HuH-7 (cell line): ENCODE results near the gene ANO1.
"Not testable (repeated sequence)": the region's sequence is repeated elsewhere in the genome, so short reads cannot be mapped to it uniquely, and the experiment has no call there.

Experiments
- DNase-seq: peaks from one replicate; pipeline ENCODE4 v3.0.0; 2011; ENCODE audit warnings: low spot score

ANO1 gene

DNA sequence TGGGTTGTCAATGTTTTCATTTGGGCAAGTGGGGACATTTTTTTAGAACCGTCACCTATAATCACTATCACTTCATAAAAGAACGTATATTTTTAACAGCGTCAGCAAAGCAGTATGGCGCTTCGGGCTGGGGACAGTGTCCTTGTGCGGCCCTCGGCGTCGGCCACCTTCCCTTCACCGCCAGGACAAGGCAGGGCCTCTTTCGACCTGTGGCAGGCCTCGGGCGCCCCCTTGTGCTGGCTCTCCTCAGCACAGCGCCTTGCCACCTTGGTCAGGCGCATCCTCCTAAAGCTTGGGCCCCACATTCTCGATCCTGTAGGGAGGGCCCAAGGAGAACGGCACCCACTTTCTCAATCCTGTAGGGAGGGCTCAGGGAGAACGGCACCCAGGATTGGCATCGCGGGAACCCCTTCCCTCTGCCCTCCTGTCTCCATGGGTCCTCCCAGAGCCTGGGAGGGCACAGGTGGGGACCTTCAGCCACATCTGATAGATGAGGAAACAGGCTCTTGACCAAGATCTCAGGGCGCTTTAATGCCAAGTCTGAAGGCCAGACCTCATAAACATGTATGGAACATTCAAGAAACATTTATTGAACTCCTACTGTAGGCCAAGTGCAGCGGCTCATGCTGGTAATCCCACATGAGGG, 113.5 kb downstream of the ANO1 start:
- peak; percentile 98 for DNase-seq

DNA sequence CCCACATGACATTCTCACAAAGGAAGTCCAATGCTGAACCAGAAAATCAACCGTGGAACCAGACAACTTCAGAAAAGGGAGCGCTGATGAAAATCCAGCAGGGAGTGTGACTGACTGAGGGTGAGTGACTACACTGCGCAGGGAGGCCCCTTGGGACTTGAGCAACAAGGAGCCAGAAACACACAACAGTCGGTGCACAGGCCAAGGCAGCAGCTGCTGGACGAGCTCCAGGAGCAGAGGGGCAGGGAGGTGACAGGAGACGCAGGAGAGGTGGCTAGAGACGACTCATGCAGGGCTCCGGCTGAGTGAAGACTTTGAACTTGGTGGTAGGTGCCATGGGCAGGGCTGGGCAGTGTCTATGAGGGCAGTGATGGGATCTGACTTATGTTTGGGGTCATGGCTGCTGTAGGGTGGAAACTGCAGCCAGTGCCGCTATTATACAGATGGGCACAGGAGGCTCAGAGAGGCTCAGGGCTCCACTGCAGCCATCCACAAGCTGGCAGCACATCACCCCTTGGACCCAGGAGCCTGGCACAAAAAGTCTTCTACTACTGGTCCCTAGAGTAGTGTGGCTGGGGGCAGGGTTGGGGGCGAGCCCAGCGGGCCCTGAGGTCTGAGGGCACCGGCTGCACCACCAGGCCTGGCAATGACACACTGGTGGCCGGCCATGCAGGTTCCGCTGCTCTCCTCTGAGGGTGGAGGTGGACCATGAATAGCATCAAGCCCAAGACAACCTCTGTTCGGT, 114.7 kb downstream of the ANO1 start:
- no peak for DNase-seq

DNA sequence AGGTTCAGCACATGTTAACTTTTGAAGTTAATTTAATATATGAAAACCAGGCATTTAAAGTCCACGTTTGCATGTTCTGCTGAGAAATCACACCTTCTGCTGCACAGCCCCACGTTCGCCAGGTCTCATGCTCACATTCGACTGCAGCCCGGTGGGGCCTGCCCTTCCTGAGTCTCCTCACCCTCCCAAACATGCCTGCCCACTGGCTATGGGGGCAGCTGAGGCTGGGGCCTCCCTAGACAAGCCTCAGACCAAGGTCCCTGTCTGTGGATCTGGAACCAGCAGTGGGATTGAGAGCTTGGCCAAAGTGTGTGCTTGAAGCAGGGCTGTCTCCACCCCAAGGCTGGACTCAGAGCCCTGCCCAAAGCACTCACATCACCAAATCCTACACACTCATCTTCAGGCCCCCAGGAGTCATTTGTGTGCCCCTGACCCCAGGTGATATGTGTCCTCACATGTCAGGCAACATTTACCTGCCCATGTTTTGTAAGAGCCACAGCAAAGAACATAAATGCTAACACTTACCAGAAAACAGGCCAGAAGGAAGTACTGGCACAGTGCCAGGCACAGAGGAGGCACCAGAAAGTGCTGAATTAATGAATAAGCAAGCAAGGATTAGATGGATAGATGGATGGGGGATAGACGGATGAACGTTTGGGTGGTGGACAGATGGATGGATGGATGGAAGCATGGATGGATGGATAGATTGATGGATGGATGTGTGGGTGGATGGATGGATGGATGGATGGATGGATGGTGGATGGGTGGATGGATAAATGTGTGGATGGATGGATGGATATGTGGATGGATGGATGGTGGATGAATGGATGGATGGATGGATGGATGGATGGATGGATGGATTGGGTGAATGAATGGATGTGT, 115.5 kb downstream of the ANO1 start:
- DNase-seq = no peak

DNA sequence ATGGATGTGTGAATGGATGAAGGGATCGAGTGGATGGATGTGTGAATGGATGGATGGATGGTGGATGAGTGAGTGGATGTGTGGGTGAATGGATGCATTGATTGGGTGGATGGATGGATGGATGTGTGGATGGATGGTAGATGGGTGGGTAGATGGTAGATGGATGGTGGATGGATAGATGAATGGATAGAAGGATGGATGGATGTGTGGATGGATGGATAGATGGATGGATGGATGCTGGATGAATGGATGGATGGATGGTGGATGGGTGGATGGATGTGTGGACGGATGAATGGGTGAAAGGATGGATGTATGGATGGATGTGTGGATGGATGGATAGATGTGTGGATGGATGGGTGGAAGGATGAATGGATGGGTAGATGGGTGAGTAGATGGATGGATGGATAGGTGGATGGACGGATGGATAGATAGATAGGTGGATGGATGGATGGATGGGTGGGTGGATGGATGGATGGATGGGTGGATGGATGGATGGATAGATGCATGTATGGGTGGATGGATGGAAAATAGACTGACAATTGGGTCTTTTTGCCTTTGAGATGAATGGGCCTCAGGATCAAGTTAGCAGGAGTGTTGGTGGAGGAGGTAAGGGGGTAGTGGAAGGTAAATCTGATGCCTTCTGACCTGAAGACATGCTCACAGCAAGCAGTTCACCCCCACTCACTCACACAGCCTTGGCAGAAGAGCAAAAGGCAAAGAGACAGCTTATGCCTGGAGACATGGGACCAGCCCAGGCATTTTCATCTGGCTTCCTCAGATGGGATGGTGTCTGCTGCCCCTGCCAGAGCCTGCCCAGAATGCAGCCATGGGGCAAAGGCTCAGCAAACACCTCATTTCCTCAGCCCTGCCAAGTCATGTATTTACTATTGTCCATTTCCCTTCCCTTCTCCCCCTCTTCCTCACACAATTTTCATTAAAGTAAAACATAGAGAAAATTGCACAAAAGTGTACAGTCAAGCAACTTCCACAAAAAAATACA, 117.0 kb downstream of the ANO1 start:
- no peak for DNase-seq

DNA sequence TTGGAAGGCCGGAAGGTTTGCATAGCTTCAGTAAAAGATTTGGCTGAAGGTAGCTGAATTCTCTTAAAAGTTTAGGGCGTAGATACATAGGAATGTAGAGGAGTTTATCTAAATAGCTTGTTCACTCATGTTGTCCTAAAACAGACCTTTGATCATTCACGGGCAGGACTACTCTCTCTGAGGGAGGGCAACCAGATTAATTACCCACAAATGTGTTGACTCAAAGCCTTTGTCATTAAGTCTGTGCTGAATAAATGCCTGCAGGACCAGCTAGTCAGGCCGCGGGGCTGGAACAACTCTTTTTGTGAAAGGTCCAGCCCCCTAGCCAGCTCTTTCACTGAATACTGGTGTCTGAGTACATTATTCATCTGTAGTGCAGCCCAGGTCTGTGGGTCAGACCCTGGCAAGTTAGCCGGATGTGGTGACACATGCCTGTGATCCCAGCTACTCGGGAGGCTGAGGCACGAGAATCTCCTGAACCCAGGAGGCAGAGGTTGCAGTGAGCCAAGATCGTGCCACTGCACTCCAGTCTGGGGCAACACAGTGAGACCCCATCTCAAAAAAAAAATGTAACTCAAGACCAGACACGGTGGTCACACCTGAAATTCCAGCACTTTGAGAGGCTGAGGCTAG, 122.2 kb downstream of the ANO1 start:
- DNase-seq = no peak

DNA sequence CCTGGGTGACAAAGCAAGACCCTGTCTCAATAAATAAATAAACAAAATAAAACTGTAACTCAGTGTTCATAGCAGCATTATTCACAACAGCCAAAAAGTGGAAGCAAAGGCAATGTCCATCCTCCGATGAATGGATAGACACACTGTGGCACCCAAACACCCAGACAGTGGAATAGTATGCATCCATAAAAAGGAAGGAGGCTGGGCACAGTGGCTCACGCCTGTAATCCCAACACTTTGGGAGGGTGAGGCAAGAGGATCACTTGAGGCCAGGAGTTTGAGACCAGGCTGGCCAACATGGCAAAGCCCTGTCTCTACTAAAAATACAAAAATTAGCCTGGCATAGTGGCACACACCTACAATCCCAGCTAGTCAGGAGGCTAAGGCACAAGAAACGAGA, 122.9 kb downstream of the ANO1 start:
- DNase-seq = not testable (repeated sequence)

DNA sequence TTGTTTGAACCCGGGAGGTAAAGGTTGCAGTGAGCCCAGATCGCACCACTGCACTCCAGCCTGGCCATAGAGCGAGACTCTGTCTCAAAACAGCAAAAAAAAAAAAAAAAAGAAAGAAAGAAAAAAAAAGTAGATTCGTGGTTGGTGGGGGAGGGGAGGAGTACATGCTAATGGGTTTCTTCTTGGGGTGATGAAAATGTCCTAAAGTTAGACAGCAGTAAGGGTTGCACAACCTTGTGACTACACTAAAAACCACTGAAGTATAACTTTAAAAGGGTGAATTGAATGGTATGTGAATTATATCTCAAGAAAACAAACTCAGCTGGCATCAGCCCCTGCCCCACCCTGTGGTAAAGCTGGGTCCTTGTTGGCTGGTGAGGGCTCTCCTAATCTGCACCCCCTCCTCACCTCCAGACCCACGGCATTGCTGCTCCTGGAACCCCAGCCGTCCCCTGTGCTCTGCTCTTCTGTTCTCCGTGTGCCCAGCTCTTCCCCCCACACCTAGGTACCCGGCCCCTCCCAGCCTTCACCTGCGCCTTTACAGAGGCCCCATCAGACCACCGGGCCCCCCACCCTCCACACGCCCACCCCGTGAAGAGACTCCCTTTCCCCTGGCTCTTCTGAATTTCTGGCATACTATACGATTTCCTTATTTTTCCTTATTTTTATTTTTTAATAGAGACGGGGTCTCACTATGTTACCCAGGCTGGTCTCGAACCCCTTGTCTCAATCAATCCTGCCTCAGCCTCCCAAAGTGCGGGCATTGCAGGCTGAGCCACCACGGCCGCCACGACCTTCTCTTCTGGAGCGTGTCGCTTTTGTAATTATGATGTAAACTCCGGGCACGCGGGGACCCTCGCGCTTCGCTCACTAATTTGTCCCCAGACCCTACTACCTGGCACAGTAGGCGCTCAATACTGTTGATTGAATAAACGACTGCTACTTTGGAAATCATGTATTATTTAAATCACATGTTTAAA, 124.1 kb downstream of the ANO1 start:
- no peak for DNase-seq

DNA sequence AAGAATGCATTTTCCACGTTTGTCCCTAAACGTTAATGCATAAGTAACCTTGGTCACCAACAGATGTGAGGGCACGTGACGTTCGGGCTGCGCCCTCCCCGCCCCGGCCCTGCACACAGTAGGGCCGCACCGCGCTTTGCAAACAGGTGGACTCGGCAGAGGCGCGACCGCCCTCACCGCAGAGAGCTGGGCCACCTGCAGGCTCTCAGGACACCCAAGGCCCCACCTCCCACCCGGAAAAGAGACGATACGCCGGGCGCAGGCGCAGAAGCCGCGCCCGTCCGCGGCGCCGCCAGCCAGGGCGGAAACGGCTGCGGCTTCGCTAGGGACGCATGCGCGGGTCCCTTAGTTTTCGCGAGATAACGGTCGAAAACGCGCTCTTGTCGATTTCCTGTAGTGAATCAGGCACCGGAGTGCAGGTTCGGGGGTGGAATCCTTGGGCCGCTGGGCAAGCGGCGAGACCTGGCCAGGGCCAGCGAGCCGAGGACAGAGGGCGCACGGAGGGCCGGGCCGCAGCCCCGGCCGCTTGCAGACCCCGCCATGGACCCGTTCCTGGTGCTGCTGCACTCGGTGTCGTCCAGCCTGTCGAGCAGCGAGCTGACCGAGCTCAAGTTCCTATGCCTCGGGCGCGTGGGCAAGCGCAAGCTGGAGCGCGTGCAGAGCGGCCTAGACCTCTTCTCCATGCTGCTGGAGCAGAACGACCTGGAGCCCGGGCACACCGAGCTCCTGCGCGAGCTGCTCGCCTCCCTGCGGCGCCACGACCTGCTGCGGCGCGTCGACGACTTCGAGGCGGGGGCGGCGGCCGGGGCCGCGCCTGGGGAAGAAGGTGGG, 125.0 kb downstream of the ANO1 start, which contains the start of gene FADD:
TSS of gene FADD (plus strand) at position 377 of the 831 bp plus-strand sequence. CDS start at position 541, 164 bp downstream.
- peak; percentile 98 for DNase-seq

DNA sequence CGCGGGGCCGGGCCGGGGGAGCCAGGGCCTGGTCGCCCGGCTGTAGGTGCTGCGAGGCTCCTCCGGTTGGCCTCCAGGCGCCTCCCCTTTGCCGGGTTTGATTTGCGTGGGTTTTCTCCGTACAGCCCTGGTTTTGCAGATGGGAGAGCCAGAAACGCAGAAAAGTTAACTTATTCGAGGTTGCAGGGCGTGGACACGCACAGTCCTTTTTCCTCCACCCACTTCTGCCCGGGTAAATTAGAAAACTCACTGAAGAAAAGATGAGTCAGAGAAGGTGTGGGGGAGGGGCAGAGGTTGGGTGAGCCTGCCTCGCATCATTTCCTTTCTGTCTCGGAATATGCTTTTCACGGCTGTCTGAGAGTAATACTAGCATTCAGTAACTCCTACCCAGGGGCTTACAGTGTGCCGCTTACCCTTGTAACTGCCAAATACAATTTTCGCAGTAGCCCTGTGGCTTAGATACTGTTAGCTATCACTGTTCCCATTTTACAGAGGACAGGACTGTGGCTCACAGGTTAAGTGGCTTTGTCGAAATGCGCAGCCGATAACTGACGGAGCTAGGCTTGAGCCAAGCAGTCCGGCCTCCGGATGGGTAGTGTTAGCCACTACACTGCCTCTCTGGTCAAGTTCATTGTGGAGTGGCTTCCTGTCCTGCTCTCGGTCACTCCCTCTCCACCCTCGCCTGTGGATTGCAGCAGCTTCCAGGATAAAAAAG, 125.8 kb downstream of the ANO1 start:
- DNase-seq = no peak

DNA sequence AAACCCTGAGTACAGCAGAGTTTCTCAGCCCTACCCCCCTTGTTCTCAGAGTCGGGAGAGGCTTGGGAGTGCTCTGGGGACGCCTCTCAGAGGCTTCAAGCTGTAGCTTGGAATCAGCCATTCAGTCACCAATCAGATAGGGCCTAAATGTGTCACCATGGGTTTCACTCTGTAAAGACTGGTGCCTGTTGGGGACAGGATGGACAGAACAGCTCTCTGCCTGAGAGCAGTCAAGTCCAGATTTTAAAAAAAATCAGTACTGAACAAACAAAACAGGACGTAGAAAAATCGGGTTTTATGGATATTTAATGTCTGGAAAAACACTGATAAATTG, 126.3 kb downstream of the ANO1 start:
- DNase-seq = no peak

DNA sequence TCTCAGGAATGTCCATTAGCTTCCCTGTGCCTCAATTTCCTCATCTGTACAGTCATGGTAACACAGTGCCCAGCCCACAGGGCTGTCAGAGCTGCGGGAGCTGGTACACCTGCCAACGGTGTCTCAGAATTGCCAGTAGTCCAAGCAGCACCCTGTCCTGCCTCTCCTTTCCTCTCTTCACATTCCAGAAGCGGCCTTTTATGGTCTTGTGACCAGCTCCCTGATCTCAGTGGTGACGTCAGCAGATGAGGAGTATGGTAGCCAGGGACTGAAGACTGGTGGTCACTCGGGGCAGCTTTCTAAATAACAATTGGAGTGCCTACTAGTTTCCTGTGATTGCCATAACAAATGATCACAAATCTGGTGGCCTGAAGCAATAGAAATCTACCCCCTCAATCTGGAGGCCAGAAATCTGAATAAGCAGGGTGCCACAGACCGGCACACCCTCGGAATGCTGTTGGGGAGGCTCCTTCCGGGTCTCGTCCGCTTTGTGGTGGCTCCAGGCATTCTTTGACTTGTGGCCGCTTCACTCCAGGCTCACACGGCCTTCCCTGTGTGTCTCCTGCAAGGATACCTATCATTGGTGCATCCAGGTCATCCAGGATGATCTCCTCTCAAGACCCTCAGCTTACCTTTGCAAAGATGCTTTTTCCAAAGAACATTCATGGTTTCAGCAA, 127.1 kb downstream of the ANO1 start:
- DNase-seq = no peak

DNA sequence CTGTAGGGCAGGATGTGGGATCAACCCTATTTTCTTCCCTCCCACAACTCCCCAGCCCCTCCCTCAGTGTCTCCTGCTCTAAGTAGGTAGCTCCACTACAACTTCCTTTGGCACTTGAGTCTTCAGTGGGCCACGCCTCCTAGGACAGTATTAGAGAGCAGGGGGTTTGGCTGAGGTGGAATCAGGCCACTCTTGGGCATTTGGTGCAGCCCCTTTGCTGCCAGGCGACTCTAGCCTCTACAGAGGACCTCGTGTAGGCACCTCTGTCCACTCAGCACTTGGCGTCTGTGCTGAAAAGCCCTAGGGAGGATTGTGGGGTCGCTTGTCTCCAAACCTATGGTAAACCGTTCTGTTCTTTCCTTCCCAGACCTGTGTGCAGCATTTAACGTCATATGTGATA, 127.6 kb downstream of the ANO1 start:
- no peak for DNase-seq

DNA sequence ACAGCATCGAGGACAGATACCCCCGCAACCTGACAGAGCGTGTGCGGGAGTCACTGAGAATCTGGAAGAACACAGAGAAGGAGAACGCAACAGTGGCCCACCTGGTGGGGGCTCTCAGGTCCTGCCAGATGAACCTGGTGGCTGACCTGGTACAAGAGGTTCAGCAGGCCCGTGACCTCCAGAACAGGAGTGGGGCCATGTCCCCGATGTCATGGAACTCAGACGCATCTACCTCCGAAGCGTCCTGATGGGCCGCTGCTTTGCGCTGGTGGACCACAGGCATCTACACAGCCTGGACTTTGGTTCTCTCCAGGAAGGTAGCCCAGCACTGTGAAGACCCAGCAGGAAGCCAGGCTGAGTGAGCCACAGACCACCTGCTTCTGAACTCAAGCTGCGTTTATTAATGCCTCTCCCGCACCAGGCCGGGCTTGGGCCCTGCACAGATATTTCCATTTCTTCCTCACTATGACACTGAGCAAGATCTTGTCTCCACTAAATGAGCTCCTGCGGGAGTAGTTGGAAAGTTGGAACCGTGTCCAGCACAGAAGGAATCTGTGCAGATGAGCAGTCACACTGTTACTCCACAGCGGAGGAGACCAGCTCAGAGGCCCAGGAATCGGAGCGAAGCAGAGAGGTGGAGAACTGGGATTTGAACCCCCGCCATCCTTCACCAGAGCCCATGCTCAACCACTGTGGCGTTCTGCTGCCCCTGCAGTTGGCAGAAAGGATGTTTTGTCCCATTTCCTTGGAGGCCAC, 128.3 kb downstream of the ANO1 start:
- no peak for DNase-seq

DNA sequence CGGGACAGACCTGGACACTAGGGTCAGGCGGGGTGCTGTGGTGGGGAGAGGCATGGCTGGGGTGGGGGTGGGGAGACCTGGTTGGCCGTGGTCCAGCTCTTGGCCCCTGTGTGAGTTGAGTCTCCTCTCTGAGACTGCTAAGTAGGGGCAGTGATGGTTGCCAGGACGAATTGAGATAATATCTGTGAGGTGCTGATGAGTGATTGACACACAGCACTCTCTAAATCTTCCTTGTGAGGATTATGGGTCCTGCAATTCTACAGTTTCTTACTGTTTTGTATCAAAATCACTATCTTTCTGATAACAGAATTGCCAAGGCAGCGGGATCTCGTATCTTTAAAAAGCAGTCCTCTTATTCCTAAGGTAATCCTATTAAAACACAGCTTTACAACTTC, 128.9 kb downstream of the ANO1 start:
- no peak for DNase-seq

DNA sequence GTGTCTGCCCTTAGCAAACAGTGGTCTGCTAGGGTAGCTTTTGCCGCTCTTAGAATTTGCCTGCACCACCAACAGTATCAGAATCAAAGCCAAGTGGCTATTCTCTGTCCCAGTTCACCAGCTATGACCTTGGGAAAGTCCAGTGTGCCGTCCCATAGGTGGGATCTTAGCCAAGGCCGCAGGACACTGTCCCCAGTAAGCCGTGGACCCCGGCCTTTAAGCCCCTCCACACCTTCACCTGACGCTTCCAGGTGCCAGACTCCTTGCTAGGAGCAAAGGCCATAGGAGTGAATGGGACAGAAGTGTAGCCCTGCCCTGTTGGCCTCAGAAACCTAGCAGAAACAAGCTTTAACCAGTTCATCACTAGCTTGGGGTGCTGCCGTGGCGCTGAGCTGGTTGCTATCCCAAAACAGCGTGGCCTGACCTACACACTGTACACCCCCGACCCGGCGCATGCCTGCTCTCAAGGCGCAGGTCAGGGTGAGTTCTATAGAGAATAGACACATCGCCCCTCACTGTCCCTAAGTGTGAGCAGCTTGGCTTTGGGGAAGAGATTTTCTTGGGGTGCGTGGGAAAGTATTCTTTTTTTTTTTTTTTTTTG, 129.5 kb downstream of the ANO1 start:
- no peak for DNase-seq

DNA sequence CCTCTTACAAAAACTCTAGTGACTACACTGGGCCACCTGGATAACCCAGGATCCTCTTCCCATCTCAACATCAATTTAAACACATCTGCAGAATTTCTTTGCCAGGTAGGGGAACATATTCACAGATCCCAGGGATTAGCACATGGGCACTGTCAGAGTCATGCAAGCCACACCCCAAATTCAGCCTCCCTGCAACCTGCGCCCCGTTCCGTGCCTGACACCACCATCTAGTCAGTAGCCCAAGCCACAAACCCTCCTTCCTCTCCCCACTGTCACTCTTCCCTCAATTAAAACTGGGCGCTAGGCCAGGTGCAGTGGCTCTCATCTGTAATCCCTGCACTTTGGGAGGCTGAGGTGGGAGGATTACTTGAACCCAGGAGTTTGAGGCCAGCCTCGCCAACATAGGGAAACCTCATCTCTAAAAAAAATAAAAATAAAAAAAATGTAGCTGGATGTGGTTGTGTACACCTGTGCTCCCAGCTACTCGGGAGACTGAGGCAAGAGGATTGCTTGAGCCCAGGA, 131.3 kb downstream of the ANO1 start:
- no peak for DNase-seq
